ENCODE results near the gene MMP17. TPM values are rescaled to one million over a fixed set of nuclear protein-coding genes. Genes with fewer than 3 reads are reported as not detected.
"Not testable (repeated sequence)": the region's sequence is repeated elsewhere in the genome, so short reads cannot be mapped to it uniquely, and the experiment has no call there.

MMP17 gene
- total RNA-seq, 4 donors from 2014 or later, result 0.38 to 10.1 (median 4.1) TPM

- TF ChIP-seq POLR2A (IDR thresholded peaks at IDR 0.05), result no peak
- TF ChIP-seq, protein P1, sequence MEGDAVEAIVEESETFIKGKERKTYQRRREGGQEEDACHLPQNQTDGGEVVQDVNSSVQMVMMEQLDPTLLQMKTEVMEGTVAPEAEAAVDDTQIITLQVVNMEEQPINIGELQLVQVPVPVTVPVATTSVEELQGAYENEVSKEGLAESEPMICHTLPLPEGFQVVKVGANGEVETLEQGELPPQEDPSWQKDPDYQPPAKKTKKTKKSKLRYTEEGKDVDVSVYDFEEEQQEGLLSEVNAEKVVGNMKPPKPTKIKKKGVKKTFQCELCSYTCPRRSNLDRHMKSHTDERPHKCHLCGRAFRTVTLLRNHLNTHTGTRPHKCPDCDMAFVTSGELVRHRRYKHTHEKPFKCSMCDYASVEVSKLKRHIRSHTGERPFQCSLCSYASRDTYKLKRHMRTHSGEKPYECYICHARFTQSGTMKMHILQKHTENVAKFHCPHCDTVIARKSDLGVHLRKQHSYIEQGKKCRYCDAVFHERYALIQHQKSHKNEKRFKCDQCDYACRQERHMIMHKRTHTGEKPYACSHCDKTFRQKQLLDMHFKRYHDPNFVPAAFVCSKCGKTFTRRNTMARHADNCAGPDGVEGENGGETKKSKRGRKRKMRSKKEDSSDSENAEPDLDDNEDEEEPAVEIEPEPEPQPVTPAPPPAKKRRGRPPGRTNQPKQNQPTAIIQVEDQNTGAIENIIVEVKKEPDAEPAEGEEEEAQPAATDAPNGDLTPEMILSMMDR (IDR thresholded peaks at IDR 0.05), result no peak
- intact Hi-C loops (cut with DNase I), result no loop called here
- Histone ChIP-seq H3K9me3 (no peaks in the 10 kb centered on the region), H3K27me3 (no peaks in the 10 kb centered on the region), H3K36me3 (no peaks in the 10 kb centered on the region), H3K4me1 (no peaks in the 10 kb centered on the region), H3K27ac (no peak overlapping the region), H3K4me3 (replicated peaks in 1 of 3) (no peak overlapping the region)
- no peak for DNase-seq
- 94 to 95% methylated on average over 7 of the region's 7 CpGs for WGBS, 2 donors
These were observed 57.4 kb downstream of the MMP17 start for GRCh38 chr12:131885543-131886057.

- H3K27ac ChIP-seq; H3K4me3 ChIP-seq (replicated peaks in 1 of 3); H3K36me3 ChIP-seq; H3K27me3 ChIP-seq; intact Hi-C loops (cut with DNase I); H3K9me3 ChIP-seq; DNase-seq: not testable (repeated sequence)
- WGBS, 2 donors, result 84 to 86% methylated on average over 8 of the region's 8 CpGs
- H3K4me1 ChIP-seq, result peaks cover 10 to 11% of the 10 kb centered on the region in 2 donors
These were observed 63.5 kb downstream of the MMP17 start for GRCh38 chr12:131891722-131892121.

- 67 to 68% methylated on average over 22 to 26 of the region's 26 CpGs for WGBS, 2 donors
- no peak for DNase-seq
- no peaks in the 10 kb centered on the region for H3K9me3 ChIP-seq
- no peak overlapping the region for H3K27ac ChIP-seq
- intact Hi-C loops (cut with DNase I), result no loop called here
- H3K27me3 ChIP-seq, result no peaks in the 10 kb centered on the region
- TF ChIP-seq, protein P1 (IDR thresholded peaks at IDR 0.05), result no peak
- no peak for TF ChIP-seq POLR2A (IDR thresholded peaks at IDR 0.05)
- peaks cover 16 to 19% of the 10 kb centered on the region in 2 donors for H3K4me1 ChIP-seq
- no peak overlapping the region for H3K4me3 ChIP-seq (replicated peaks in 1 of 3)
- peaks cover 0 to 3% of the 10 kb centered on the region in 2 donors for H3K36me3 ChIP-seq
These were observed 64.8 kb downstream of the MMP17 start for GRCh38 chr12:131892711-131893604.

GRCh38 chr12:131893605-131894312 is 65.6 kb downstream of the MMP17 start:
- H3K27me3 ChIP-seq, result no peaks in the 10 kb centered on the region
- no peaks in the 10 kb centered on the region for H3K9me3 ChIP-seq
- peaks cover 16 to 19% of the 10 kb centered on the region in 2 donors for H3K4me1 ChIP-seq
- DNase-seq, result no peak
- WGBS, 2 donors, result 61 to 62% methylated on average over 15 to 16 of the region's 19 CpGs
- no peak overlapping the region for H3K27ac ChIP-seq
- intact Hi-C loops (cut with DNase I), result loop anchor here (2.0 kb wide), 1 partner anchor 35 kb away; the partner anchor contains the start of gene PUS1
- H3K4me3 ChIP-seq (replicated peaks in 1 of 3), result peak overlapping the region in 1 of 3 donors; percentile 60
- H3K36me3 ChIP-seq, result peaks cover 0 to 3% of the 10 kb centered on the region in 2 donors
- no peak for TF ChIP-seq POLR2A (IDR thresholded peaks at IDR 0.05)
- TF ChIP-seq, protein P1 (IDR thresholded peaks at IDR 0.05), result no peak

GRCh38 chr12:131894313-131894860 is 66.2 kb downstream of the MMP17 start, which contains the start of gene ULK1:
Gene ULK1 (plus strand): TSS chr12:131894622. CDS start chr12:131895002, 380 bp downstream.
- intact Hi-C loops (cut with DNase I), result loop anchor here (2.0 kb wide), 1 partner anchor 34 kb away; the partner anchor contains the start of gene PUS1
- WGBS, 2 donors, result 2% methylated on average over 9 to 13 of the region's 64 CpGs

More at GRCh38 chr12:131894313-131894860, 66.2 kb downstream of the MMP17 start, which contains the start of gene ULK1:
- peaks cover 16 to 19% of the 10 kb centered on the region in 2 donors for H3K4me1 ChIP-seq
- H3K36me3 ChIP-seq, result peaks cover 0 to 3% of the 10 kb centered on the region in 2 donors
- TF ChIP-seq, protein P1 (IDR thresholded peaks at IDR 0.05), result no peak
- peak; percentile 73 to 95 for TF ChIP-seq POLR2A (IDR thresholded peaks at IDR 0.05)
- H3K27ac ChIP-seq, result peak within 1 kb of the TSS; percentile 89 to 99 (median 98)
- H3K9me3 ChIP-seq, result no peaks in the 10 kb centered on the region
- peak; percentile 92 to 93 for DNase-seq
- peak within 1 kb of the TSS; percentile 60 to 64 (median 62) for H3K4me3 ChIP-seq (replicated peaks in 1 of 3)
- H3K27me3 ChIP-seq, result no peaks in the 10 kb centered on the region

All from thyroid gland (tissue), 4 donors.